ENCODE measurements around the gene CPA1. TPM values are rescaled to one million over a fixed set of nuclear protein-coding genes. Genes with fewer than 3 reads are reported as not detected.

Gene CPA1
- total RNA-seq, 1 experiment from 2014 or later: 1.1 TPM

DNA sequence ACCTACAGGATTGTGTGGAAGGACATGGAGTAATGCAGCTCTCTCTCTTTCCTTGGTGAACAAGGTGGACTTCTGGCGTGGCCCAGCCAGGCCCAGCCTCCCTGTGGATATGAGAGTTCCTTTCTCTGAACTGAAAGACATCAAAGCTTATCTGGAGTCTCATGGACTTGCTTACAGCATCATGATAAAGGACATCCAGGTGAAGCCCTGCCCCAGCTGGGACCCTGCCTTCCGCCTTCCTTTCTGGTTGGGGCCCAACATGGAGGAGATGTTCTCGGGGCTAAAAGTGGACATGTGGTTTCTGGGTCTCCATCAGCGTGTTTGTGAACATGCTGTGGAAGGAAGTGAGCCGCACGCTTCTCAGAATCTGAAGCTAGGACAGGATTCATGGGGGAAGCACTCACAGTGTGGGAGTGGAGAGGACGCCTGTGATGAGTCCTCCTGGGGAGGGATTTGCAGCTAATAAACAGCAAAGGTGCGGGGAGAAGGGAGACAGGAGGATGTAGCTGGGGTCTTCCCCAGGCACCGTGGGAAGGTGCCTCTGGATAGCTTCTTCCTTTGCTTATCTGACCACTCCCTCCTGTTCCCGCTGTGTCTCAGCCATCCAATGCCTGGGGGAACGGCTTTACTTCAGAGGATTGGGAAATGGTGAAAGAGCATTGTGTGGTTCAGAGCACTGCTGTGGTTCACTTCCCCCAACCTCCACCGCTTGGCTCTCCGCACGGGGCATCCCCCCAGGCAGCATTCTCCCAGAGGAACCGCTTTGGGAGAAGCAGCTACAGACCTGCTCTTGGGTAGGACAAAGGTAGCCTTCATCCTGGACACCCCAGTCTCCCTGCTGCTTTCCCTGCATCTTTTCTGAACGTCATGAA is 30.1 kb upstream of the CPA1 start:
- Histone ChIP-seq H3K27ac (peak overlapping the region; percentile 91), H3K27me3 (no peaks in the 10 kb centered on the region), H3K4me1 (peaks cover 41% of the 10 kb centered on the region), H3K4me3 (peak overlapping the region; percentile 38), H3K9me3 (replicated peaks) (no peaks in the 10 kb centered on the region), H3K36me3 (no peaks in the 10 kb centered on the region)
- peak; percentile 88 to 95 for DNase-seq

DNA sequence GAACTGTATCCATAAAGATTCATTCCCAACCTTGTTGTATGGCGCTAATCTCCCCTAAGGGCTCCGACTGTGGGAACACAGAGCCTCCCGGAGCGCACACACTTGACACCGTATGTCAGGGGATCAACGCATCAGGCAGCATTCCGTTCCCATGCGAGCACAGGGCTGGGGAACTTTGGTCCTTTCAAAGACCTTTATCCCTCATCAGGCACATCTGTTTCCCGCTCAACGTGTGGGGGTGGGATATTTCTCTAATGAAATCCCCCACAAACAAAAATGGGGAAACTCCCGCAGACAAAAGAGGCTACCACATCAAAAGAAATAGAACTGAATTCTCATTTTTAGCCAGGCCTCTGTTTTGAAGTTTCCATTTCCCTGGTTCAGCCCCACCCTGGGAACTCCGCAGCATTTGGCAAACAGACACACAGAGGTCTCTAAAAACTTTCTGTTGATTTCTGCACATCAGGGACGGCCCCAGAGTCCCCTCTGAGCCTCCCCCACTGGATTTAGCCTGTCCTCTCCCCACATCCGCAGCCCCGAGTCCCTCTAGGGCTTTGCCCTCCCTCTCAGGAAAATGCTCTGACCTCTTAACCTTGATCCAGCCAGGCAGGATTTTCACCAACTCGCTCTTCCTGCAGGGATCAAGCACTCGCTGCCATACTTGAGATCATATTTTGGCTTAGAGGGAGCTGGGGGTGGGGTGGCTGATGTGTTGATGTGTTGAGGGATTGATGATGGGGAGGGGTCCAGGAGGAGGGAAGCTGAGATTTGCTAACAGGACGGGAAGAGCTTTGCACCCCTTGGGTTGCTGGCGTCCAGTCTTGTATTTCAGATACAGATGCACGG is 29.1 kb upstream of the CPA1 start:
- Histone ChIP-seq H3K36me3 (no peaks in the 10 kb centered on the region), H3K4me3 (peak overlapping the region; percentile 38), H3K9me3 (replicated peaks) (no peaks in the 10 kb centered on the region), H3K27ac (peak overlapping the region; percentile 91), H3K27me3 (no peaks in the 10 kb centered on the region), H3K4me1 (peaks cover 40% of the 10 kb centered on the region)
- peak; percentile 93 to 97 for DNase-seq

DNA sequence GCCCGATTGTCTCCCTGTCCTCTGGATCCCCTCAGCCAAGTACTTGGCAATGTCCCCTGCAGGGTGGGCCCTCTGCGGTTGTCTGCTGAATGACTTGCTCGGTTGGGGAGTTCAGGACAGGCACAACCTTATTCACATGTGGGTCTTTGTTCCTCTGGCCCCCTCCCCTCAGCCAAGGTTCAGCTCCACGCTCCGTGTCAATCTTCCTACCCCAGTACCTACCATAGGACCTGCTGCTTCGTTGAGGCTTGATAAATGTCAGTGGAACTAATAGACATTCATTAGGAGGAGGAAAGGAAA is 28.6 kb upstream of the CPA1 start:
- H3K4me1 ChIP-seq: peaks cover 42% of the 10 kb centered on the region

DNA sequence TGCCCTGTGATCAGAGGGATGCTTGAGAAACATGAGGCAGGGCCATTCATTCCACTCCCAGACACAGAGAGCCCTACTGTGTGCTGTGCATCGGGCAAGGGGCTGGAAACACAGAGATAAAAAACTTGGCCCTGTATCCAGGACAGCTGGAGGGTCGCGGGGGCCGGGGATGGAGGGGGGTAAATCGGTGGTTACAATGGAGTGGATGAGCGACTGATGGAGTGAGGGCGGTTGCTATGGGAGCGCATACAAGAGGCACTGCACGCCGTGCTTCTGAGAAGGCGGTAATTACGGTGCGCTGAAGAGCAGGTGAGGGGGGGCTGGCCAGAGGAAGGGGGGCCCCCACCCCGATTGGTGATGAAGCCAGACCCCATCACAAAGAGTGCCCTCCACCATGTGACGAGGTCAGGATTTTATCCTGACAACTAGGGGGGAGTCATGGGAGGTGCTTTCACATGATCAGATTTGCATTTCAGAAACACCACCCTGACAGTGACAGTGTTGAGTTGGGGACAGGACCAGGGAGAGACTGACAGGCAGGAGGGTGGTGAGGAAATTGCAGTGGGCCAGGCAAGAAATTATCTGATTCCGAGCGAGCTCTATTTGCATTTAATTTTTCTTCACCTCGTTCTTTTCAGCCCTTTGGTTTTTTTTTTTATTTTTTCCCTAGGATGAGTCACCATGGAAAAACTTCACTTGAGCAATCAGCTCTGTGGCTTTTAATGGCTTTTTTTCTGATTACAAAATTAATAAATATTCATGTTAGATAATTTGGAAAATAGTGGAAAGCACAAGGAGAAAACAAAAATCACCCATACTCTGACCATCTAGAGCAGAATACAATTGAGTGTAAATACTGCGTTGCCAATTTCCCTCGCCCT is 27.9 kb upstream of the CPA1 start:
- peak; percentile 69 to 73 for DNase-seq
- Histone ChIP-seq H3K4me1 (peaks cover 49% of the 10 kb centered on the region), H3K27ac (peak overlapping the region; percentile 91), H3K27me3 (no peaks in the 10 kb centered on the region), H3K9me3 (replicated peaks) (no peaks in the 10 kb centered on the region), H3K4me3 (peak overlapping the region; percentile 38), H3K36me3 (no peaks in the 10 kb centered on the region)

More for the DNA sequence above, 28.6 kb upstream of the CPA1 start:
- Histone ChIP-seq H3K27ac (peak overlapping the region; percentile 91), H3K27me3 (no peaks in the 10 kb centered on the region), H3K36me3 (no peaks in the 10 kb centered on the region), H3K9me3 (replicated peaks) (no peaks in the 10 kb centered on the region), H3K4me3 (peak overlapping the region; percentile 38)
- no peak for DNase-seq

DNA sequence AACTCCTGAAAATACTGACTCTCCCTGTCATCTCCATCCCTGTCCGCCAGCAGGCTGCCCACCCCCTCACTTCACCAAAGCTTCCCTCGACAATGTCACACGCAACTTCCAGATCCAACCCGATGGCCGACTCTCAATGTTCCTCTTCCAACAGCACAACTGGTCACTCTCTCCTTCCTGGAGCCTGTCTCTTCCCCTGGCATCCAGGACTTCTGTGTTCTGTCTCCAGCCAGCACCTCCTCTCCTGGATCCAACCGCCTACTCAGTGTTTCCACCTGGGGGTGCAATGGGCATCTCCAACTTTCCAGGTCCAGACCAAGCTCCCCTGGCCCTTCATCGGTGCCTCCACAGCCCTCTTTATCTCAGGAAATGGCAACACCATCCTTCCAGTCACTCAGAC is 27.1 kb upstream of the CPA1 start:
- peak overlapping the region; percentile 91 for H3K27ac ChIP-seq
- H3K4me1 ChIP-seq: peaks cover 56% of the 10 kb centered on the region
- no peaks in the 10 kb centered on the region for H3K36me3 ChIP-seq
- no peaks in the 10 kb centered on the region for H3K9me3 ChIP-seq (replicated peaks)
- no peak overlapping the region for H3K4me3 ChIP-seq
- peak in 1 of 2 experiments; percentile 46 for DNase-seq
- H3K27me3 ChIP-seq: no peaks in the 10 kb centered on the region

DNA sequence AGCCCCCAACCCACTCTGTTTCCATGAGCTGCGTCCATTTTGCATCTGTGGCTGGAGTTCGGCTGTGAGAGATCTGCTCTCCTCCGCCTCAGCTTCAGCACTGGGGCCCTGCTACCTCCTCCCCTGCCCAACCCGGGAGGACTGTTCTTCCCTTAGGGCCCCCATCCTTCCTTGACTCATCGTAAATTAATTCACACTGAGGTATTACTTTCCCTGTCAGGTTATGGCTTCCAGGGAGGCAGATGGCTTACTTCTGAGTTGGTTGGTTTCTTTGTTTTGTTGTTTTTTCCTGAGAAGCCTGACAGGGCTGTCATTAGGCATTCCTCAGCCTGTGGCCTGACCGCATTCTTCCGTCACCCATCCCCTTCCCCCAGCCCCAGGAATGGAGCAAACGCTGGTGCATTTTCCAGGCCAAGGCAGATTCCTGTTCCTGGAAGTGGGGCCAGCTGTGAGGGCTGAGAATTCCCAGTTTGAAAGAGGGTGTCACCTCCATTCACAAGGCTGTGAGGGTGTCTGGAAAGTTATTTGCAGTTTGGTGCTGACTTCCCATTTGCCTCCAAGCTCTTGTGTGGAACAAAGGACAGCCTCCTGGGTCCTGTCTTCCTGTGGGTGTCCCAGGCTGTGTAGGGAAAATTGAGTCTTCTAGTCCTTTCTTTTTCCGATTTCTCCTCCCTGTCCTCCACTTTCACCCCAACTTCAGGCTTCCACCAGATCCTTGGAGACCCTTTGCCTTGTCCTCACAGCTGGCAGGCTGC is 24.0 kb upstream of the CPA1 start:
- Histone ChIP-seq H3K4me3 (peak overlapping the region; percentile 13), H3K36me3 (no peaks in the 10 kb centered on the region), H3K27me3 (no peaks in the 10 kb centered on the region), H3K4me1 (peaks cover 59% of the 10 kb centered on the region), H3K9me3 (replicated peaks) (peaks cover 15% of the 10 kb centered on the region; the same call in 1 of the 2 replicates), H3K27ac (peak overlapping the region; percentile 100)
- peak; percentile 98 to 99 for DNase-seq

DNA sequence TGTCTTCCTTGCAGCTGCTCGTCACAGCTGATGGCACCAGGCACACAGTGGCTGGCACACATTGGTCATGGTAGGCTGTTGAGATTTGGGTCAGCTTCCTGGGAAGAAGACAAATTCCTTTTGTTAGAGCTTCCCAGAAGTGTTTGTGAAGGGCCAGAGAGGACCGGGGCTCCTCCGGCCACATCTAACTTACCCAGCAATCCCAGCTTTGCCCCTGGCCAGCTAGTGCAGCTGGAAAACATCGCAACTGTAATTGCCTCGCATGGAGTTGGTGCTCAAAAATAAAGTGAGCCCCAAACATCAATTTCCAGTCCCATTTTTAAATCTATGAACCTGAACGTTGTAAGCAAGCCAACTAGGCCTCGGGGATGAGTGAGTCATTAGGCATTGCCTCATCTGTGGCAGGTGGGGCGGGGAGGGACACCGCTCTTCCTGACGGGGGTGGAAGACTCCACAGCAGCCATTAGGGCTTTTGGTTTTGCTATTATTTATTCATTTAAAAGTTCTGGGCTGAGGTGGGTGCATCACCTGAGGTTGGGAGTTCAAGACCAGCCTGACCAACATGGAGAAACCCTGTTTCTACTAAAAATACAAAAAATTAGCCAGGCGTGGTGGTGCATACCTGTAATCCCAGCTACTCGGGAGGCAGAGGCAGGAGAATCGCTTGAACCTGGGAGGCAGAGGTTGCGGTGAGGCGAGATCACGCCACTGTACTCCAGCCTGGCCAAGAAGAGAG is 23.2 kb upstream of the CPA1 start:
- DNase-seq: peak; percentile 96 to 98
- peaks cover 15% of the 10 kb centered on the region; the same call in 1 of the 2 replicates for H3K9me3 ChIP-seq (replicated peaks)
- no peaks in the 10 kb centered on the region for H3K27me3 ChIP-seq
- no peaks in the 10 kb centered on the region for H3K36me3 ChIP-seq
- H3K4me3 ChIP-seq: peak overlapping the region; percentile 0; the same call in 1 of the 2 replicates
- peaks cover 52% of the 10 kb centered on the region for H3K4me1 ChIP-seq
- H3K27ac ChIP-seq: peak overlapping the region; percentile 100

DNA sequence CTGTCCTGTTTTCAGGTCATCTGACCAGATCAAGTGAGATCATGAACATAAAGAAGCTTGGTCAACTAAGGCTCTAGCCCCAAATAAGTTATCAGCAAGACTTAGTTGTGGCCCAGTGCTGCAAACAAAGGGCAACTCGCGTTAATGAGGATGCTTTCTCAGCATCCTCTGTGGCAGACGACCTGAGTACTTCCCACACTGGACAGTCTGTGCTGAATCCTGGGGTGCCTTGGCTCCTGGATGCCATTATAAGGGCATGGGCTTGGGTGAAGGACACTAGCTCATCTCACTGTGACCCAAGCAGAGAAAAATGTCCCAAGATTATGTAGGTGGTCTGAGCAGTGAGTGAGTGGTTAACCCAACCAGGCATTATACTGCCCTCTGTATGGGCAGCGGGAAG is 21.8 kb upstream of the CPA1 start:
- no peak for DNase-seq
- Histone ChIP-seq H3K9me3 (replicated peaks) (peaks cover 15% of the 10 kb centered on the region; the same call in 1 of the 2 replicates), H3K4me1 (peaks cover 47% of the 10 kb centered on the region), H3K36me3 (no peaks in the 10 kb centered on the region), H3K27me3 (no peaks in the 10 kb centered on the region), H3K27ac (peak overlapping the region; percentile 100), H3K4me3 (no peak overlapping the region)

DNA sequence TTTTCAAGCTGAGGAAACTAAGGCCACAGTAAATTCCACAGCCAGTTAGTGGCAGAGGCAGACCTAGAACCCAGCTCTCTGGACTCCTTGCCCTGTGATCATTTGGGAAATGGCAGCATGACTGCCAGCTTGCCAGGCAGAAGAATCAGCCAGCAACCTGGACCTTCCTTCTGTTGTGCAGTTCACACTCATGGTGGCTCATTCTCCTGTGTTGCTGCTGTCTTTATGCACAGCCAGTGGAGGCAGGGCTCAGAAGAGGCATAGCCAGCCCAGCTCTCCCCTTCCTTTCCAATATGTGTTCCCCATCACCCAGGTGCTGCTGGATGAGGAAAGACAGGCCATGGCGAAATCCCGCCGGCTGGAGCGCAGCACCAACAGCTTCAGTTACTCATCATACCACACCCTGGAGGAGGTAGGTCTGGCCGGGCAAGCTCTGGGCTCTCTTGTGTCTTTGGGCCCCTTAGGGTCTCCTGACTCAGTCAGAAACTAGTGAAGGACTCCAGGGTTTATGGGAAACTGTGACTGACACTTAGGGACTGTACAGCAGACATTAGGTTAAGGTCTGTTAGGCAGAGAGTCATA is 20.9 kb upstream of the CPA1 start:
- DNase-seq: no peak
- H3K36me3 ChIP-seq: no peaks in the 10 kb centered on the region
- H3K27me3 ChIP-seq: no peaks in the 10 kb centered on the region
- peak overlapping the region; percentile 100; the same call in 1 of the 2 replicates for H3K27ac ChIP-seq
- H3K4me1 ChIP-seq: peaks cover 56% of the 10 kb centered on the region
- peaks cover 15% of the 10 kb centered on the region; the same call in 1 of the 2 replicates for H3K9me3 ChIP-seq (replicated peaks)
- no peak overlapping the region for H3K4me3 ChIP-seq

DNA sequence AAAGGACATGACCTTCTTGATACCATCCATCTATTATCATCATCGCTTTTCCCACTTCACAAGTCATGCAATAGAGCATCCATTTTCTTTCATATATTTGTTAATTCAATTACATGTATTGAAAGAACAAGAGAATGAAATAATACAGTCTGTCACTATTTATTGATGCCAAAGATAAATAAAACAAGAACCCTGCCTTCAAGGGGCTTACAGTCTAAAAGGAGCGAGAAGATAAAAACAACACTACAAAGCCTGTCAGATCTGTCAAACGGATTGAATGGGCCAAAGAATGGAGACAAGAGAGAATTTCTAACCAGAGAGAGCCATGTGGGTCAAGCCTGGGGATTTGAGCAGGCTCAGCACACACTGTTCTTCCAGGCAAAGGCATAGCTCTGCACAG is 19.8 kb upstream of the CPA1 start:
- Histone ChIP-seq H3K27ac (no peak overlapping the region), H3K4me1 (peaks cover 61% of the 10 kb centered on the region), H3K27me3 (no peaks in the 10 kb centered on the region), H3K4me3 (no peak overlapping the region), H3K9me3 (replicated peaks) (peaks cover 15% of the 10 kb centered on the region; the same call in 1 of the 2 replicates), H3K36me3 (no peaks in the 10 kb centered on the region)
- DNase-seq: no peak

DNA sequence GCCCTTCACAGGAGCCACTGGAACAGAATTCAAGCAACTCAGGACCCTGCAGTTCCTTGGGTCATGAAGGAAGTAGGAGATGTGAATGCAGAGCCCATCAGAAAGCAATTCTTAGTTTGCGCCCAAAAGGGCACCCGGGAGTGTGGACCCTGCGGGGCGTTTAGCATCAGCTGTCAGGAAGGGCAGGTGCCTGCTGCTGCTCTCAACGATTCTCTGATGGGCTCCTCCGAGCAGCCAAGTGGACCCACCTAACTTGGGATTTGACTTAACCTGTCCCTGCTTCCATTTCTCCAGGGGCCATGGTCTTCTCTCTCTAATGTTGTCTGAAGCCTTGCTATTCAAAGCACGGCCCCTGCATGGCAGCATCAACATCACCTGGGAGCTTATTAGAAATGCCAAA is 18.6 kb upstream of the CPA1 start:
- peaks cover 15% of the 10 kb centered on the region; the same call in 1 of the 2 replicates for H3K9me3 ChIP-seq (replicated peaks)
- H3K36me3 ChIP-seq: no peaks in the 10 kb centered on the region
- no peaks in the 10 kb centered on the region for H3K27me3 ChIP-seq
- no peak overlapping the region for H3K4me3 ChIP-seq
- H3K4me1 ChIP-seq: peaks cover 62% of the 10 kb centered on the region
- DNase-seq: no peak
- H3K27ac ChIP-seq: no peak overlapping the region

DNA sequence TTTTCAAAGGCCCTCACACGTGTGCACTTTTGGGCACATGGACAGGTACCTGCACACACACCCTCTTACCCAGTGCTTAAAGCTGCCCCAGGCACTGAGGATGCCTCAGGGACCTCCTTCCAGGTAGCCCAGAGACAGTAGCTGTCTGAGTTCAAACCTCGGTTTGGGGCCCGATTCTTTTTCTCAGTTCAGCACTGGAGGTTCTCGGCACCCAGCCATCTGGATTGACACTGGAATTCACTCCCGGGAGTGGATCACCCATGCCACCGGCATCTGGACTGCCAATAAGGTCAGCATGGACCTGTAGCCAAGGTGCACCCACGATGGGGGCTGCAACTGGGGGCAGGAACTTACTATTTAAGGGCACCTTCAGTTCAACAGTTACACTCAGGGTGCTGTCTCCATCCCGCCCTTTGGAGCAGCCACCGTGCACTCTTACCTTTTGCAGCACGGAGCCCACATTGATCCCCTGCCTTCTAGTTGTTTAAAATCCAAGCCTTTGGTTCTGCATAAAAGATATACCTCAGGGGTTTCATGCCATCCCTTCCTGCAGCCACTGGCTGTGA is 18.0 kb upstream of the CPA1 start:
- no peaks in the 10 kb centered on the region for H3K27me3 ChIP-seq
- H3K4me1 ChIP-seq: peaks cover 62% of the 10 kb centered on the region

More for the DNA sequence above, 18.0 kb upstream of the CPA1 start:
- H3K36me3 ChIP-seq: no peaks in the 10 kb centered on the region
- no peak overlapping the region; the same call in 1 of the 2 replicates for H3K27ac ChIP-seq
- no peak overlapping the region for H3K4me3 ChIP-seq
- no peak for DNase-seq
- peaks cover 15% of the 10 kb centered on the region; the same call in 1 of the 2 replicates for H3K9me3 ChIP-seq (replicated peaks)
